PC-3 (cell line): ENCODE data around the gene PPP1R16B. TPM values are rescaled to one million over a fixed set of nuclear protein-coding genes. Genes with fewer than 3 reads are reported as not detected.
A peak's percentile ranks its signal among the peaks of the same experiment; 100 is the strongest.

ENCODE experiments used
- ATAC-seq: fragments of 200-7000 bp; cut with Tn5 transposase; 2 replicates; pipeline ENCODE4 v1.9.1; 2020; ENCODE audit warnings: mild to moderate bottlenecking, moderate library complexity
- BruUV-seq: library from RNA; stranded (reverse); fragments of 400-500 nt; replicated peaks from 2 replicates; lab custom pipeline; 2021; lab: Mats Ljungman, UMichigan
- CTCF ChIA-PET: fragments of 300-600 bp; sonication (Branson Sonifier 250); formaldehyde crosslinking; loops from one replicate; lab custom pipeline; 2022; ENCODE audit warnings: antibody characterized with exemption; lab: Charles Lee
- POLR2A ChIA-PET: fragments of 300-600 bp; sonication (Branson Sonifier 250); formaldehyde crosslinking; loops from one replicate; lab custom pipeline; 2022; ENCODE audit warnings: antibody characterized with exemption; ENCODE audit not compliant: unreplicated experiment; lab: Charles Lee
- DNase-seq: peaks from one replicate; pipeline ENCODE4 v3.0.0-alpha.2; 2015
- H2AFZ ChIP-seq: fragments of 300-600 bp; sonication (generic); 2 replicates; pipeline ENCODE4 v1.6.0; 2016; ENCODE audit warnings: antibody characterized with exemption, low read length
- H3F3A ChIP-seq: fragments of 300-600 bp; sonication (generic); one replicate; pipeline ENCODE4 v1.6.0; 2017; ENCODE audit warnings: antibody characterized with exemption, low read length, control low read depth, mild to moderate bottlenecking; ENCODE audit not compliant: unreplicated experiment
- H3K27ac ChIP-seq: fragments of 300-600 bp; sonication (generic); 2 replicates; pipeline ENCODE4 v1.5.1; 2016; ENCODE audit warnings: mild to moderate bottlenecking, low read length
- H3K27me3 ChIP-seq: fragments of 300-600 bp; sonication (generic); 2 replicates; pipeline ENCODE4 v1.6.1; 2016; ENCODE audit warnings: low read length, mixed read lengths
- H3K36me3 ChIP-seq: fragments of 300-600 bp; sonication (generic); 2 replicates; pipeline ENCODE4 v1.6.1; 2016; ENCODE audit warnings: low read depth, mixed run types, low read length, mixed read lengths
- H3K4me1 ChIP-seq: fragments of 300-600 bp; sonication (generic); 2 replicates; pipeline ENCODE4 v1.5.1; 2016; ENCODE audit warnings: low read length; ENCODE audit not compliant: insufficient read depth
- H3K4me2 ChIP-seq: fragments of 300-600 bp; sonication (generic); 2 replicates; pipeline ENCODE4 v1.6.0; 2016; ENCODE audit warnings: low read length
- H3K4me3 ChIP-seq: fragments of 300-600 bp; sonication (generic); 2 replicates; pipeline ENCODE4 v1.5.1; 2016; ENCODE audit warnings: mild to moderate bottlenecking, low read length, mixed read lengths
- H3K79me2 ChIP-seq: fragments of 300-600 bp; sonication (generic); 2 replicates; pipeline ENCODE4 v1.6.1; 2017; ENCODE audit warnings: low read length, mixed read lengths
- H3K9ac ChIP-seq: fragments of 300-600 bp; sonication (generic); 2 replicates; pipeline ENCODE4 v1.6.0; 2016; ENCODE audit warnings: mild to moderate bottlenecking, low read length
- H3K9me2 ChIP-seq: fragments of 300-600 bp; sonication (generic); replicated peaks from 2 replicates; pipeline ENCODE4 v1.6.1; 2016; ENCODE audit warnings: mixed run types, low read length, mixed read lengths
- H3K9me3 ChIP-seq: fragments of 300-600 bp; sonication (generic); 2 replicates; pipeline ENCODE4 v1.6.1; 2016; ENCODE audit warnings: low read length, mixed read lengths
- H4K20me1 ChIP-seq: fragments of 300-600 bp; sonication (generic); 2 replicates; pipeline ENCODE4 v1.6.1; 2016; ENCODE audit warnings: low read length, mixed read lengths
- CTCF ChIP-seq: fragments of 300-600 bp; sonication (generic); conservative IDR thresholded peaks from 2 replicates; pipeline ENCODE4 v1.5.1; 2017; ENCODE audit warnings: antibody characterized with exemption, low read depth, mild to moderate bottlenecking, low read length
- EZH2 ChIP-seq: fragments of 300-600 bp; sonication (generic); IDR thresholded peaks from one replicate; pipeline ENCODE4 v1.6.1; 2017; ENCODE audit warnings: antibody characterized with exemption, mild to moderate bottlenecking, low read length; ENCODE audit not compliant: unreplicated experiment
- EZH2phosphoT487 ChIP-seq: fragments of 300-600 bp; sonication (generic); IDR thresholded peaks from 2 replicates; pipeline ENCODE4 v1.6.1; 2018; ENCODE audit warnings: mild to moderate bottlenecking, antibody characterized with exemption, low read length, borderline replicate concordance
- intact Hi-C: fragments of 100-400 bp; cut with micrococcal nuclease; formaldehyde crosslinking; loops from 2 replicates; pipeline ENCODE4 v1.9.0; 2023
- total RNA-seq: library from RNA; depleted of rRNA; stranded (reverse); fragments of >200 nt; gene quantifications from 2 replicates; pipeline ENCODE4 v1.2.3, GENCODE V29; 2014

PPP1R16B gene
- total RNA-seq, 1 experiment from 2014 or later: 0.04 TPM

GRCh38 chr20:38889050-38889449, 83.6 kb downstream of the PPP1R16B start:
- ChIA-PET POLR2A (no interaction called here), CTCF (no interaction called here)
- ATAC-seq (no peak), DNase-seq (no peak)
- H2AFZ ChIP-seq: no peak overlapping the region
- H3K9me3 ChIP-seq: no peaks in the 10 kb centered on the region
- no peaks in the 10 kb centered on the region for H4K20me1 ChIP-seq
- H3K27ac ChIP-seq: no peak overlapping the region
- no peaks in the 10 kb centered on the region for H3K27me3 ChIP-seq
- no peak overlapping the region for H3K4me3 ChIP-seq
- no peak overlapping the region for H3K4me2 ChIP-seq
- no peak overlapping the region for H3K9ac ChIP-seq
- H3K9me2 ChIP-seq: no peaks in the 10 kb centered on the region
- H3F3A ChIP-seq: no peaks in the 10 kb centered on the region
- no peaks in the 10 kb centered on the region for H3K36me3 ChIP-seq
- no peaks in the 10 kb centered on the region for H3K79me2 ChIP-seq
- intact Hi-C loops: no loop called here
- H3K4me1 ChIP-seq: peaks cover under 1% of the 10 kb centered on the region; the same call in 1 of the 2 replicates
- no TSS peak for BruUV-seq
- TF ChIP-seq EZH2phosphoT487 (no peak), EZH2 (no peak), CTCF (no peak)

- TF ChIP-seq EZH2phosphoT487: no peak
- no peaks in the 10 kb centered on the region for H3K9me3 ChIP-seq
- ChIA-PET CTCF (interaction anchor here (0.6 kb wide), 1 partner anchor 112 kb away, joined by 7 read pairs; no protein-coding TSS in a partner anchor), POLR2A (no interaction called here)
- no peaks in the 10 kb centered on the region for H4K20me1 ChIP-seq
- no peak overlapping the region for H3K4me2 ChIP-seq
- H3K9ac ChIP-seq: no peak overlapping the region
- intact Hi-C loops: loop anchor here (5.0 kb wide), 2 partner anchors 138 to 243 kb away; no protein-coding TSS in a partner anchor
- BruUV-seq: no TSS peak
- ATAC-seq (no peak), DNase-seq (no peak)
- no peaks in the 10 kb centered on the region for H3K27me3 ChIP-seq
- H2AFZ ChIP-seq: no peak overlapping the region
- H3F3A ChIP-seq: no peaks in the 10 kb centered on the region
- H3K4me1 ChIP-seq: peaks cover 4% of the 10 kb centered on the region; the same call in 1 of the 2 replicates
- H3K27ac ChIP-seq: no peak overlapping the region
- no peaks in the 10 kb centered on the region for H3K79me2 ChIP-seq
- H3K4me3 ChIP-seq: no peak overlapping the region
- H3K36me3 ChIP-seq: no peaks in the 10 kb centered on the region
- H3K9me2 ChIP-seq: no peaks in the 10 kb centered on the region
Observed at GRCh38 chr20:38889792-38890496, 84.4 kb downstream of the PPP1R16B start.

GRCh38 chr20:38890497-38890818, 85.0 kb downstream of the PPP1R16B start:
- ATAC-seq (no peak), DNase-seq (peak; percentile 43)
- Histone ChIP-seq H3K9ac (no peak overlapping the region), H3K4me1 (peaks cover 4% of the 10 kb centered on the region; the same call in 1 of the 2 replicates), H3K27ac (no peak overlapping the region), H3K9me3 (no peaks in the 10 kb centered on the region), H3K36me3 (no peaks in the 10 kb centered on the region), H3K4me3 (no peak overlapping the region), H3K9me2 (no peaks in the 10 kb centered on the region), H2AFZ (no peak overlapping the region), H4K20me1 (no peaks in the 10 kb centered on the region), H3F3A (no peaks in the 10 kb centered on the region), H3K79me2 (no peaks in the 10 kb centered on the region), H3K4me2 (no peak overlapping the region), H3K27me3 (no peaks in the 10 kb centered on the region)
- BruUV-seq: no TSS peak
- TF ChIP-seq EZH2phosphoT487 (no peak), EZH2 (no peak), CTCF (no peak)
- POLR2A ChIA-PET: no interaction called here
- CTCF ChIA-PET: interaction anchor here (0.6 kb wide), 1 partner anchor 113 kb away, joined by 7 read pairs; no protein-coding TSS in a partner anchor
- intact Hi-C loops: loop anchor here (5.0 kb wide), 2 partner anchors 138 to 243 kb away; no protein-coding TSS in a partner anchor
